Measurements from ENCODE around the gene FBXL7. TPM values are rescaled to one million over a fixed set of nuclear protein-coding genes. Genes with fewer than 3 reads are reported as not detected.
A peak's percentile ranks its signal among the peaks of the same experiment; 100 is the strongest.

Gene FBXL7
- total RNA-seq, 1 donor from 2014 or later: 16.2 TPM

- intact Hi-C loops (cut with DNase I): no loop called here
- ATAC-seq (ENCODE audit: poor library complexity) (peak; percentile 45), DNase-seq (no peak)
Observed at GRCh38 chr5:15717001-15717400, 217.0 kb downstream of the FBXL7 start.

- DNase-seq: no peak
- ATAC-seq (ENCODE audit: poor library complexity): no peak
- intact Hi-C loops (cut with DNase I): no loop called here
Observed at GRCh38 chr5:15718421-15719179, 218.6 kb downstream of the FBXL7 start.

- intact Hi-C loops (cut with DNase I): no loop called here
- DNase-seq (no peak), ATAC-seq (ENCODE audit: poor library complexity) (no peak)
Observed at GRCh38 chr5:15719784-15720183, 219.8 kb downstream of the FBXL7 start.

- intact Hi-C loops (cut with DNase I): no loop called here
- ATAC-seq (ENCODE audit: poor library complexity): no peak
- no peak for DNase-seq
Observed at GRCh38 chr5:15720515-15720914, 220.5 kb downstream of the FBXL7 start.

- DNase-seq (no peak), ATAC-seq (ENCODE audit: poor library complexity) (peak; percentile 27)
- intact Hi-C loops (cut with DNase I): no loop called here
Observed at GRCh38 chr5:15722305-15722704, 222.3 kb downstream of the FBXL7 start.

GRCh38 chr5:15727375-15727774 is 227.4 kb downstream of the FBXL7 start:
- DNase-seq (no peak), ATAC-seq (ENCODE audit: poor library complexity) (no peak)
- intact Hi-C loops (cut with DNase I): no loop called here

- DNase-seq (no peak), ATAC-seq (ENCODE audit: poor library complexity) (no peak)
- intact Hi-C loops (cut with DNase I): no loop called here
Observed at GRCh38 chr5:15728811-15729210, 228.8 kb downstream of the FBXL7 start.

GRCh38 chr5:15731699-15732098 is 231.7 kb downstream of the FBXL7 start:
- ATAC-seq (ENCODE audit: poor library complexity): peak; percentile 96
- peak; percentile 44 for DNase-seq
- intact Hi-C loops (cut with DNase I): no loop called here

- DNase-seq (no peak), ATAC-seq (ENCODE audit: poor library complexity) (no peak)
- intact Hi-C loops (cut with DNase I): no loop called here
Observed at GRCh38 chr5:15734058-15734457, 234.1 kb downstream of the FBXL7 start.

GRCh38 chr5:15737036-15737821 is 237.2 kb downstream of the FBXL7 start:
- intact Hi-C loops (cut with DNase I): no loop called here
- DNase-seq: no peak
- peak; percentile 54 for ATAC-seq (ENCODE audit: poor library complexity)

GRCh38 chr5:15737871-15738664 is 238.1 kb downstream of the FBXL7 start:
- intact Hi-C loops (cut with DNase I): no loop called here
- ATAC-seq (ENCODE audit: poor library complexity) (peak; percentile 73), DNase-seq (no peak)

GRCh38 chr5:15740383-15740782 is 240.4 kb downstream of the FBXL7 start:
- ATAC-seq (ENCODE audit: poor library complexity) (no peak), DNase-seq (no peak)
- intact Hi-C loops (cut with DNase I): no loop called here

- DNase-seq: no peak
- no peak for ATAC-seq (ENCODE audit: poor library complexity)
- intact Hi-C loops (cut with DNase I): no loop called here
Observed at GRCh38 chr5:15741591-15741990, 241.6 kb downstream of the FBXL7 start.

GRCh38 chr5:15746833-15747232 is 246.9 kb downstream of the FBXL7 start:
- DNase-seq (no peak), ATAC-seq (ENCODE audit: poor library complexity) (no peak)
- intact Hi-C loops (cut with DNase I): no loop called here

- intact Hi-C loops (cut with DNase I): no loop called here
- ATAC-seq (ENCODE audit: poor library complexity): no peak
- no peak for DNase-seq
Observed at GRCh38 chr5:15748266-15748665, 248.3 kb downstream of the FBXL7 start.

- ATAC-seq (ENCODE audit: poor library complexity): peak; percentile 97
- intact Hi-C loops (cut with DNase I): no loop called here
Observed at GRCh38 chr5:15752663-15753285, 252.8 kb downstream of the FBXL7 start.

GRCh38 chr5:15753752-15754151 is 253.8 kb downstream of the FBXL7 start:
- DNase-seq (no peak), ATAC-seq (ENCODE audit: poor library complexity) (no peak)
- intact Hi-C loops (cut with DNase I): no loop called here

More at GRCh38 chr5:15752663-15753285, 252.8 kb downstream of the FBXL7 start:
- DNase-seq: peak; percentile 83

GRCh38 chr5:15757103-15757502 is 257.1 kb downstream of the FBXL7 start:
- ATAC-seq (ENCODE audit: poor library complexity): no peak
- no peak for DNase-seq
- intact Hi-C loops (cut with DNase I): no loop called here

GRCh38 chr5:15757619-15758018 is 257.6 kb downstream of the FBXL7 start:
- intact Hi-C loops (cut with DNase I): no loop called here
- DNase-seq (no peak), ATAC-seq (ENCODE audit: poor library complexity) (no peak)

All from Right ventricle myocardium superior (tissue), 1 donor.